Measurements from ENCODE around the gene C12orf57. TPM values are rescaled to one million over a fixed set of nuclear protein-coding genes. Genes with fewer than 3 reads are reported as not detected.

The C12orf57 gene
- total RNA-seq, 1 experiment from 2014 or later, result 158 TPM

DNA sequence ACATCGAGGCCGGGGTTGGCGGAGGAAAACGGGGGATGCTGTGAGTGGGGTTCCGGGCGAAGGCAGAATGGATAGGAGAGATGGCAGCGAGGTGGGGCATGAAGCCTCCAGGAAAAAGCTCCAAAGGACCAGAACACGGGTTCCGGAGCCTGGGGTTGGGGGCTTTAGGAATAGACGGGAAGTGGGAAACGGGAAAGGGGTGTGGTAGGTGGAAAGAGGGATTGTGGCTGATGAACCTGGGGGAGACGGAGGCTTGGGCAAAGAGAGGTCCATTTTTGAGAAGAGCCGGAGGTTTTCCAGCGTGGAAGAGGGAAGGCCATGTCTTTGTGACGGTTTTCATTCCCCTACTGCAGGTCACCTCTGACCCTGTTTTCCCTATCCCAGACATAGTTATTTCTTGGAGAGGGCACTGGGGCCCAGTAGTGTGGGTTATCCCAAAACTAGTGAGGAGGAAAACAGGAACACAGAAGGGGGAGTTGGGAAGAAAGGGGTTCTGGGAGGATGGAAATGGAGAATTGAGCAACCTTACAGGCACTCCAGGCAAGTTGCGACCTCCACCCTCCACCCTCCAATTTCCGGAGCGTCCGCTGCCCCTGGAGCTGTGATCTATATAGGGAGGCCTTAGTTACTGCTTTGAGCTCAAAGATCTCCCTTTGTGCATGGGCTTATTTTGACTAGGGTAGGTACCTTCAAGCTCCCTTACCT lies 15.0 kb upstream of the C12orf57 start:
- ATAC-seq (no peak), DNase-seq (ENCODE audit: low spot score) (no peak)
- H3K36me3 Mint-ChIP-seq, result peaks cover 13% of the 10 kb centered on the region
- TF ChIP-seq ZNF263 (CRISPR knock-in tag; IDR thresholded peaks at IDR 0.05; ENCODE audit: low read depth) (no peak), TEAD4 (CRISPR knock-in tag; IDR thresholded peaks at IDR 0.05) (no peak), NR2C2 (CRISPR knock-in tag; IDR thresholded peaks at IDR 0.05) (no peak), ATF1 (CRISPR knock-in tag; IDR thresholded peaks at IDR 0.05) (no peak), CREB1 (CRISPR knock-in tag; IDR thresholded peaks at IDR 0.05) (no peak), MYBL2 (CRISPR knock-in tag; IDR thresholded peaks at IDR 0.05) (no peak)
- TF ChIP-seq, protein P1, sequence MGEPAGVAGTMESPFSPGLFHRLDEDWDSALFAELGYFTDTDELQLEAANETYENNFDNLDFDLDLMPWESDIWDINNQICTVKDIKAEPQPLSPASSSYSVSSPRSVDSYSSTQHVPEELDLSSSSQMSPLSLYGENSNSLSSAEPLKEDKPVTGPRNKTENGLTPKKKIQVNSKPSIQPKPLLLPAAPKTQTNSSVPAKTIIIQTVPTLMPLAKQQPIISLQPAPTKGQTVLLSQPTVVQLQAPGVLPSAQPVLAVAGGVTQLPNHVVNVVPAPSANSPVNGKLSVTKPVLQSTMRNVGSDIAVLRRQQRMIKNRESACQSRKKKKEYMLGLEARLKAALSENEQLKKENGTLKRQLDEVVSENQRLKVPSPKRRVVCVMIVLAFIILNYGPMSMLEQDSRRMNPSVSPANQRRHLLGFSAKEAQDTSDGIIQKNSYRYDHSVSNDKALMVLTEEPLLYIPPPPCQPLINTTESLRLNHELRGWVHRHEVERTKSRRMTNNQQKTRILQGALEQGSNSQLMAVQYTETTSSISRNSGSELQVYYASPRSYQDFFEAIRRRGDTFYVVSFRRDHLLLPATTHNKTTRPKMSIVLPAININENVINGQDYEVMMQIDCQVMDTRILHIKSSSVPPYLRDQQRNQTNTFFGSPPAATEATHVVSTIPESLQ (CRISPR knock-in tag; IDR thresholded peaks at IDR 0.05), result no peak
- TF ChIP-seq, protein P2, sequence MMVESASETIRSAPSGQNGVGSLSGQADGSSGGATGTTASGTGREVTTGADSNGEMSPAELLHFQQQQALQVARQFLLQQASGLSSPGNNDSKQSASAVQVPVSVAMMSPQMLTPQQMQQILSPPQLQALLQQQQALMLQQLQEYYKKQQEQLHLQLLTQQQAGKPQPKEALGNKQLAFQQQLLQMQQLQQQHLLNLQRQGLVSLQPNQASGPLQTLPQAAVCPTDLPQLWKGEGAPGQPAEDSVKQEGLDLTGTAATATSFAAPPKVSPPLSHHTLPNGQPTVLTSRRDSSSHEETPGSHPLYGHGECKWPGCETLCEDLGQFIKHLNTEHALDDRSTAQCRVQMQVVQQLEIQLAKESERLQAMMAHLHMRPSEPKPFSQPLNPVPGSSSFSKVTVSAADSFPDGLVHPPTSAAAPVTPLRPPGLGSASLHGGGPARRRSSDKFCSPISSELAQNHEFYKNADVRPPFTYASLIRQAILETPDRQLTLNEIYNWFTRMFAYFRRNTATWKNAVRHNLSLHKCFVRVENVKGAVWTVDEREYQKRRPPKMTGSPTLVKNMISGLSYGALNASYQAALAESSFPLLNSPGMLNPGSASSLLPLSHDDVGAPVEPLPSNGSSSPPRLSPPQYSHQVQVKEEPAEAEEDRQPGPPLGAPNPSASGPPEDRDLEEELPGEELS (CRISPR knock-in tag; IDR thresholded peaks at IDR 0.05), result no peak
- TF ChIP-seq, protein P3, sequence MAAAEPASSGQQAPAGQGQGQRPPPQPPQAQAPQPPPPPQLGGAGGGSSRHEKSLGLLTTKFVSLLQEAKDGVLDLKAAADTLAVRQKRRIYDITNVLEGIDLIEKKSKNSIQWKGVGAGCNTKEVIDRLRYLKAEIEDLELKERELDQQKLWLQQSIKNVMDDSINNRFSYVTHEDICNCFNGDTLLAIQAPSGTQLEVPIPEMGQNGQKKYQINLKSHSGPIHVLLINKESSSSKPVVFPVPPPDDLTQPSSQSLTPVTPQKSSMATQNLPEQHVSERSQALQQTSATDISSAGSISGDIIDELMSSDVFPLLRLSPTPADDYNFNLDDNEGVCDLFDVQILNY (CRISPR knock-in tag; IDR thresholded peaks at IDR 0.05), result no peak
- H3K9me3 Mint-ChIP-seq, result no peaks in the 10 kb centered on the region
- CTCF ChIA-PET, result interaction anchor here (0.9 to 6.6 kb wide), 8 partner anchors 8 to 90 kb away, joined by 3 to 93 read pairs (median 8); partner anchors contain the start of genes C12orf57, ENO2, LPCAT3 and RNU7-1
- no peaks in the 10 kb centered on the region for H3K27me3 Mint-ChIP-seq (ENCODE audit: low read depth)
- POLR2A ChIA-PET, result interaction anchor here (1.0 to 2.0 kb wide), 4 partner anchors 9 to 60 kb away, joined by 3 to 8 read pairs (median 6); partner anchors contain the start of genes C12orf57 and RNU7-1
- peak overlapping the region; percentile 94 for H3K4me3 Mint-ChIP-seq
- H3K4me1 Mint-ChIP-seq, result peaks cover 58% of the 10 kb centered on the region
- peak overlapping the region; percentile 75 for H3K27ac Mint-ChIP-seq

DNA sequence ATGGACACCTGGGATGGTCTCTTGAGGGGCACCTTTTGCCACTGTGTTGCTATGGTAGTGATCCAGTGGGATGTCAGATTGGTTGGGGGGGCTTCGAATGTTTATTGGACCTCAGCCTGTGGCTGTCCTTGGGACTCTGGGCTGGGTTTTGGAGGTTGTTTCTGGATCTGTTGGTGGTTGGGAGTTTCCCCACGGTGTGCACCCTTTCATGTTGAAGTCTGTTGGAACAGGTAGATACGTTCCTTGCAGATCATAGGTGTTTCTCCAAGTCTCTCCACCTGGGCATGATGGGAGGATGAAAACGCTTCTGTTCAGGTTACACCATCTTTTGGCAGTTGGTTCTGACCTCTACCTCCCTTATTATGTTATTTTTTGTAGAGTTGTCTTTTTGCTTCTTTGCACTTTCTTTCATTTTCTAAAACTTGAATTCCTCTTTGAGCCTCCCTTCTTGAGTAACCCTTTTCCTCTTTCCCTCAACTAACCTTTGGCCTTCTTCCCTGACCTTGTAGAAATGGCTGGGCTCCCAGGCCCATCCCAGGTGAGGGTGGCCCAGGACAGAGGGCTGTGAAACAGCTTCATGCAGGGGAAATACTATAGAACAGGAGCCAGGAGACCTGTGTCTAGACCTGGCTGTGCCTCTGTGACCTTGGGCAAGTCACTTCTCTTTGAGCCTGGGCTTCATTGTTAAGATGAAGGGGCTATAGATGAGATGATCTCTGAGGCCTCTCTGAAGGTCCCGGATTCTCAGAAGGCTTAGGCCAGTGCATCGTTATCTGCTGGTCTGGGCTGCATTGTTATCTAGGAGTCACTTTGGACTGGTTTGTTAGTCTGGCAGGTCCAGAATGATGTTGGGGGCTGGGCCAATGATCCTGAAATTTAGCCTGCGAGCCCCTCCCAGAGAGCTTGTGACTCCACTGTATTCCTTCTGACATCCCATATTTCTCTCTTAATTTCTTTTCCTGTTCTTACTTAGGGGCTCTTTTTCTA lies 14.1 kb upstream of the C12orf57 start:
- H3K27ac Mint-ChIP-seq, result no peak overlapping the region; the same call in 1 of the 2 replicates
- ATAC-seq, result no peak

More for the DNA sequence above, 14.1 kb upstream of the C12orf57 start:
- H3K27me3 Mint-ChIP-seq (ENCODE audit: low read depth), result no peaks in the 10 kb centered on the region
- CTCF ChIA-PET, result interaction anchor here (1.0 to 6.6 kb wide), 8 partner anchors 7 to 89 kb away, joined by 3 to 93 read pairs (median 8); partner anchors contain the start of genes C12orf57, ENO2, LPCAT3 and RNU7-1
- H3K4me3 Mint-ChIP-seq, result peak overlapping the region; percentile 94
- H3K9me3 Mint-ChIP-seq, result no peaks in the 10 kb centered on the region
- peaks cover 49% of the 10 kb centered on the region for H3K4me1 Mint-ChIP-seq
- TF ChIP-seq, protein P4, sequence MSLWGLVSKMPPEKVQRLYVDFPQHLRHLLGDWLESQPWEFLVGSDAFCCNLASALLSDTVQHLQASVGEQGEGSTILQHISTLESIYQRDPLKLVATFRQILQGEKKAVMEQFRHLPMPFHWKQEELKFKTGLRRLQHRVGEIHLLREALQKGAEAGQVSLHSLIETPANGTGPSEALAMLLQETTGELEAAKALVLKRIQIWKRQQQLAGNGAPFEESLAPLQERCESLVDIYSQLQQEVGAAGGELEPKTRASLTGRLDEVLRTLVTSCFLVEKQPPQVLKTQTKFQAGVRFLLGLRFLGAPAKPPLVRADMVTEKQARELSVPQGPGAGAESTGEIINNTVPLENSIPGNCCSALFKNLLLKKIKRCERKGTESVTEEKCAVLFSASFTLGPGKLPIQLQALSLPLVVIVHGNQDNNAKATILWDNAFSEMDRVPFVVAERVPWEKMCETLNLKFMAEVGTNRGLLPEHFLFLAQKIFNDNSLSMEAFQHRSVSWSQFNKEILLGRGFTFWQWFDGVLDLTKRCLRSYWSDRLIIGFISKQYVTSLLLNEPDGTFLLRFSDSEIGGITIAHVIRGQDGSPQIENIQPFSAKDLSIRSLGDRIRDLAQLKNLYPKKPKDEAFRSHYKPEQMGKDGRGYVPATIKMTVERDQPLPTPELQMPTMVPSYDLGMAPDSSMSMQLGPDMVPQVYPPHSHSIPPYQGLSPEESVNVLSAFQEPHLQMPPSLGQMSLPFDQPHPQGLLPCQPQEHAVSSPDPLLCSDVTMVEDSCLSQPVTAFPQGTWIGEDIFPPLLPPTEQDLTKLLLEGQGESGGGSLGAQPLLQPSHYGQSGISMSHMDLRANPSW (CRISPR knock-in tag; conservative IDR thresholded peaks at IDR 0.05; ENCODE audit: low read depth), result no peak
- no peak for TF ChIP-seq NR1H2 (CRISPR knock-in tag; IDR thresholded peaks at IDR 0.05)
- TF ChIP-seq OVOL2 (CRISPR knock-in tag; IDR thresholded peaks at IDR 0.05; ENCODE audit: borderline replicate concordance), result no peak
- no peak for TF ChIP-seq TEAD4 (CRISPR knock-in tag; IDR thresholded peaks at IDR 0.05)
- no peak for TF ChIP-seq TEAD1 (CRISPR knock-in tag; IDR thresholded peaks at IDR 0.05)
- TF ChIP-seq, protein P5, sequence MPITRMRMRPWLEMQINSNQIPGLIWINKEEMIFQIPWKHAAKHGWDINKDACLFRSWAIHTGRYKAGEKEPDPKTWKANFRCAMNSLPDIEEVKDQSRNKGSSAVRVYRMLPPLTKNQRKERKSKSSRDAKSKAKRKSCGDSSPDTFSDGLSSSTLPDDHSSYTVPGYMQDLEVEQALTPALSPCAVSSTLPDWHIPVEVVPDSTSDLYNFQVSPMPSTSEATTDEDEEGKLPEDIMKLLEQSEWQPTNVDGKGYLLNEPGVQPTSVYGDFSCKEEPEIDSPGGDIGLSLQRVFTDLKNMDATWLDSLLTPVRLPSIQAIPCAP (CRISPR knock-in tag; IDR thresholded peaks at IDR 0.05), result no peak
- no peak for TF ChIP-seq ZNF671 (CRISPR knock-in tag; IDR thresholded peaks at IDR 0.05)
- POLR2A ChIA-PET, result interaction anchor here (1.1 to 2.0 kb wide), 3 partner anchors 8 to 61 kb away, joined by 4 to 8 read pairs (median 7); partner anchors contain the start of genes C12orf57 and RNU7-1
- DNase-seq (ENCODE audit: low spot score), result no peak
- H3K36me3 Mint-ChIP-seq, result peaks cover 22% of the 10 kb centered on the region
